Femur (tissue), 1 donor: Measurements from ENCODE around the gene CCDC17.

Source experiments
- DNase-seq: peaks from one replicate; pipeline ENCODE4 v3.0.0-alpha.2; 2017

CCDC17 gene

DNA sequence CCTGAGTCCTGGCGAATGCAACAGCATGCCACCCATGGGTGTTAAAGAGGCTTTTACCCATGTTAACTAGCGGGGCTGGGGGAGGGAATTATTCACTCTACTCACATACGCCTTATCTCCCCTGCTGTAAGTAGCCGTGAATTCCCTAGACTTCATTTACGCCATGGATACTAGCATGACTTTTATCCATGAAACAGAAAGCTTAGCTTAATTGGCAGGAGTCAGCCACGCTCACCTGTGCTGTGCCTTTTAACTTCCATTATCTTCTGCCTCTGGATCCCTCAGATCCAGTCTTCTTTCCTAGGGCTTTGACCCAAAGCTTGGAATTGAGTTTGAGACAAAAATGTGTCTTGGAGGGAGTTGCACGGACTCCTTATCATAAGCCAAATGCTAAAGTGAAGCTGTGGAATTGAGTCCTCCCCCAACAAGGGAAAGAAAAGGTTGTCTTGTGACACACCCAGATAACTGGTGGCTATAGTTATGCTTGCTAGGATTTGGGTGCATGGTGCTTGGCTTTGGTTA lies 49.7 kb downstream of the CCDC17 start:
- no peak for DNase-seq

GRCh38 chr1:45573231-45573804 lies 50.5 kb downstream of the CCDC17 start:
- no peak for DNase-seq

- no peak for DNase-seq
Observed at GRCh38 chr1:45570631-45571030, 53.2 kb downstream of the CCDC17 start.
